Endothelial cell (in vitro differentiated cells): ENCODE measurements around the gene TEN1. TPM values are rescaled to one million over a fixed set of nuclear protein-coding genes. Genes with fewer than 3 reads are reported as not detected.
A peak's percentile ranks its signal among the peaks of the same experiment; 100 is the strongest.

Source experiments
- DNase-seq: peaks from one replicate; pipeline ENCODE4 v3.0.0; 2021; ENCODE audit warnings: low spot score
- H3K27ac Mint-ChIP-seq: one replicate; pipeline ENCODE4 v1.8.0; 2021; ENCODE audit warnings: mixed read lengths, inconsistent platforms; ENCODE audit not compliant: unreplicated experiment
- H3K27me3 Mint-ChIP-seq: one replicate; pipeline ENCODE4 v1.8.0; 2021; ENCODE audit warnings: mild to moderate bottlenecking, moderate library complexity, mixed read lengths, inconsistent platforms; ENCODE audit not compliant: unreplicated experiment
- H3K36me3 Mint-ChIP-seq: one replicate; pipeline ENCODE4 v1.8.0; 2021; ENCODE audit warnings: mild to moderate bottlenecking, low read depth, mixed read lengths, inconsistent platforms; ENCODE audit not compliant: unreplicated experiment
- H3K4me1 Mint-ChIP-seq: one replicate; pipeline ENCODE4 v1.8.0; 2021; ENCODE audit warnings: mild to moderate bottlenecking, mixed read lengths, inconsistent platforms; ENCODE audit not compliant: unreplicated experiment
- H3K4me3 Mint-ChIP-seq: one replicate; pipeline ENCODE4 v1.8.0; 2021; ENCODE audit warnings: mild to moderate bottlenecking, mixed read lengths, inconsistent platforms; ENCODE audit not compliant: unreplicated experiment
- H3K9me3 Mint-ChIP-seq: one replicate; pipeline ENCODE4 v1.8.0; 2021; ENCODE audit warnings: mixed read lengths, inconsistent platforms; ENCODE audit not compliant: unreplicated experiment
- CTCF ChIP-seq: fragments of 200-600 bp; sonication (generic); IDR thresholded peaks from one replicate; pipeline ENCODE4 v1.5.0; 2021; ENCODE audit warnings: antibody characterized with exemption; ENCODE audit not compliant: unreplicated experiment
- total RNA-seq: library from RNA; stranded (reverse); fragmentation: NEBNext Ultra II Directional; extraction: Animal tissue kit (Norgen Biotek cat#: 25700); gene quantifications from one replicate; pipeline ENCODE4 v1.2.1, GENCODE V29; 2021; ENCODE audit not compliant: unreplicated experiment

The TEN1 gene
- total RNA-seq, 1 donor from 2014 or later = 22.6 TPM

GRCh38 chr17:75983501-75984181, 4.6 kb downstream of the TEN1 start:
- no peak for TF ChIP-seq CTCF
- H3K4me1 Mint-ChIP-seq = peaks cover 11% of the 10 kb centered on the region
- no peak overlapping the region for H3K27ac Mint-ChIP-seq

GRCh38 chr17:75985986-75986385, 6.9 kb downstream of the TEN1 start:
- DNase-seq = no peak
- Mint-ChIP-seq H3K4me1 (peaks cover 2% of the 10 kb centered on the region), H3K27ac (no peak overlapping the region), H3K36me3 (no peaks in the 10 kb centered on the region), H3K4me3 (no peak overlapping the region), H3K27me3 (peaks cover 1% of the 10 kb centered on the region), H3K9me3 (no peaks in the 10 kb centered on the region)
- no peak for TF ChIP-seq CTCF

More at GRCh38 chr17:75983501-75984181, 4.6 kb downstream of the TEN1 start:
- H3K36me3 Mint-ChIP-seq = no peaks in the 10 kb centered on the region
- DNase-seq = no peak
- H3K9me3 Mint-ChIP-seq = no peaks in the 10 kb centered on the region
- H3K4me3 Mint-ChIP-seq = no peak overlapping the region
- peaks cover 1% of the 10 kb centered on the region for H3K27me3 Mint-ChIP-seq

GRCh38 chr17:75987041-75987440, 8.0 kb downstream of the TEN1 start:
- Mint-ChIP-seq H3K4me1 (peaks cover 2% of the 10 kb centered on the region), H3K27me3 (no peaks in the 10 kb centered on the region), H3K9me3 (no peaks in the 10 kb centered on the region), H3K27ac (no peak overlapping the region), H3K36me3 (no peaks in the 10 kb centered on the region), H3K4me3 (peak overlapping the region; percentile 15)
- DNase-seq = no peak
- no peak for TF ChIP-seq CTCF

GRCh38 chr17:75991396-75991795, 12.4 kb downstream of the TEN1 start:
- no peaks in the 10 kb centered on the region for H3K4me1 Mint-ChIP-seq
- H3K27me3 Mint-ChIP-seq = no peaks in the 10 kb centered on the region
- H3K9me3 Mint-ChIP-seq = no peaks in the 10 kb centered on the region
- TF ChIP-seq CTCF = no peak
- no peaks in the 10 kb centered on the region for H3K36me3 Mint-ChIP-seq
- DNase-seq = no peak
- no peak overlapping the region for H3K27ac Mint-ChIP-seq
- no peak overlapping the region for H3K4me3 Mint-ChIP-seq

GRCh38 chr17:75994802-75995370, 15.8 kb downstream of the TEN1 start:
- Mint-ChIP-seq H3K27me3 (peaks cover 3% of the 10 kb centered on the region), H3K9me3 (peaks cover 4% of the 10 kb centered on the region), H3K36me3 (peaks cover 8% of the 10 kb centered on the region), H3K4me1 (peaks cover 12% of the 10 kb centered on the region), H3K4me3 (no peak overlapping the region), H3K27ac (no peak overlapping the region)
- DNase-seq = no peak
- no peak for TF ChIP-seq CTCF
